Measurements from ENCODE around the gene TIFAB.

- TF ChIP-seq CTCF (IDR thresholded peaks at IDR 0.05) (no peak), POLR2A (IDR thresholded peaks at IDR 0.05) (no peak), POLR2AphosphoS5 (IDR thresholded peaks at IDR 0.05) (no peak), EP300 (IDR thresholded peaks at IDR 0.05; ENCODE audit: low read depth) (no peak)
Observed at GRCh38 chr5:135461481-135462151, 9.5 kb upstream of the TIFAB start.

Data from transverse colon (tissue), 4 donors.